WERI-Rb-1 (cell line): ENCODE data around the gene F13B.

Experiments
- DNase-seq: peaks from one replicate; pipeline ENCODE4 v3.0.0-alpha.2; 2020
- H3K27ac ChIP-seq: fragments of 250-450 bp; sonication (Bioruptor Pico); 2 replicates; pipeline ENCODE4 v1.5.1; 2020; ENCODE audit warnings: mild to moderate bottlenecking, moderate library complexity
- H3K27me3 ChIP-seq: fragments of 250-450 bp; sonication (Bioruptor Pico); 2 replicates; pipeline ENCODE4 v1.5.1; 2021; ENCODE audit warnings: mild to moderate bottlenecking, low read depth, moderate library complexity; ENCODE audit not compliant: insufficient read depth, severe bottlenecking
- H3K36me3 ChIP-seq: fragments of 250-450 bp; sonication (Bioruptor Pico); 2 replicates; pipeline ENCODE4 v1.5.1; 2020; ENCODE audit warnings: mild to moderate bottlenecking, moderate library complexity
- H3K4me3 ChIP-seq: 2 replicates; pipeline ENCODE4 v1.5.1; 2011; ENCODE audit warnings: low read depth, mild to moderate bottlenecking, control low read depth, low read length
- H3K9me3 ChIP-seq: fragments of 250-450 bp; sonication (Bioruptor Pico); 2 replicates; pipeline ENCODE4 v1.5.1; 2021; ENCODE audit warnings: mild to moderate bottlenecking, moderate library complexity; ENCODE audit not compliant: severe bottlenecking
- TF ChIP-seq, protein P1 (sequence below): IDR thresholded peaks from 2 replicates; pipeline ENCODE4 v1.5.1; 2011; ENCODE audit warnings: low read depth, mild to moderate bottlenecking, control low read depth, inconsistent platforms, low read length

F13B gene

GRCh38 chr1:197083474-197083873, 16.4 kb upstream of the F13B start:
- TF ChIP-seq, protein P1, sequence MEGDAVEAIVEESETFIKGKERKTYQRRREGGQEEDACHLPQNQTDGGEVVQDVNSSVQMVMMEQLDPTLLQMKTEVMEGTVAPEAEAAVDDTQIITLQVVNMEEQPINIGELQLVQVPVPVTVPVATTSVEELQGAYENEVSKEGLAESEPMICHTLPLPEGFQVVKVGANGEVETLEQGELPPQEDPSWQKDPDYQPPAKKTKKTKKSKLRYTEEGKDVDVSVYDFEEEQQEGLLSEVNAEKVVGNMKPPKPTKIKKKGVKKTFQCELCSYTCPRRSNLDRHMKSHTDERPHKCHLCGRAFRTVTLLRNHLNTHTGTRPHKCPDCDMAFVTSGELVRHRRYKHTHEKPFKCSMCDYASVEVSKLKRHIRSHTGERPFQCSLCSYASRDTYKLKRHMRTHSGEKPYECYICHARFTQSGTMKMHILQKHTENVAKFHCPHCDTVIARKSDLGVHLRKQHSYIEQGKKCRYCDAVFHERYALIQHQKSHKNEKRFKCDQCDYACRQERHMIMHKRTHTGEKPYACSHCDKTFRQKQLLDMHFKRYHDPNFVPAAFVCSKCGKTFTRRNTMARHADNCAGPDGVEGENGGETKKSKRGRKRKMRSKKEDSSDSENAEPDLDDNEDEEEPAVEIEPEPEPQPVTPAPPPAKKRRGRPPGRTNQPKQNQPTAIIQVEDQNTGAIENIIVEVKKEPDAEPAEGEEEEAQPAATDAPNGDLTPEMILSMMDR: no peak

GRCh38 chr1:197081117-197081753, 14.2 kb upstream of the F13B start:
- H3K9me3 ChIP-seq: peaks cover 19% of the 10 kb centered on the region
- H3K27me3 ChIP-seq: no peaks in the 10 kb centered on the region
- H3K36me3 ChIP-seq: peaks cover 52% of the 10 kb centered on the region
- TF ChIP-seq, protein P1: no peak
- no peak overlapping the region for H3K4me3 ChIP-seq
- DNase-seq: no peak
- H3K27ac ChIP-seq: no peak overlapping the region

More at GRCh38 chr1:197083474-197083873, 16.4 kb upstream of the F13B start:
- peaks cover 74% of the 10 kb centered on the region for H3K36me3 ChIP-seq
- H3K9me3 ChIP-seq: peaks cover 19% of the 10 kb centered on the region
- no peak overlapping the region for H3K27ac ChIP-seq
- no peaks in the 10 kb centered on the region for H3K27me3 ChIP-seq
- DNase-seq: no peak
- no peak overlapping the region for H3K4me3 ChIP-seq

DNA sequence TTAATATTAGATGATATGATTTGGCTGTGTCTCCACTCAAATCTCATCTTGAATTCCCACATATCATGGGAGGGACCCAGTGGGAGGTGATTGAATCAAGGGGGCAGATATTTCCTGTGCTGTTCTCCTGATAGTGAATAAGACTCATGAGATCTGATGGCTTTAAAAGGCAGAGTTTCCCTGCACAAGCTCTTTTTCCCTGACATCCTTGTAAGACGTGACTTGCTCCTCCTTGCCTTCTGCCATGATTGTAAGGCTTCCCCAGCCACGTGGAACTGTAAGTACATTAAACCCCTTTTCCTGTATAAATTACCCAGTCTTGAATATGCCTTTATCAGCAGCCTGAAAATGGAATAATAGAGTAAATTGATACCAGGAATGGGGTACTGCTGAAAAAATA, 13.3 kb upstream of the F13B start:
- Histone ChIP-seq H3K4me3 (no peak overlapping the region), H3K36me3 (peaks cover 43% of the 10 kb centered on the region), H3K27me3 (no peaks in the 10 kb centered on the region), H3K27ac (no peak overlapping the region), H3K9me3 (peaks cover 19% of the 10 kb centered on the region)
- TF ChIP-seq, protein P1: no peak
- no peak for DNase-seq

DNA sequence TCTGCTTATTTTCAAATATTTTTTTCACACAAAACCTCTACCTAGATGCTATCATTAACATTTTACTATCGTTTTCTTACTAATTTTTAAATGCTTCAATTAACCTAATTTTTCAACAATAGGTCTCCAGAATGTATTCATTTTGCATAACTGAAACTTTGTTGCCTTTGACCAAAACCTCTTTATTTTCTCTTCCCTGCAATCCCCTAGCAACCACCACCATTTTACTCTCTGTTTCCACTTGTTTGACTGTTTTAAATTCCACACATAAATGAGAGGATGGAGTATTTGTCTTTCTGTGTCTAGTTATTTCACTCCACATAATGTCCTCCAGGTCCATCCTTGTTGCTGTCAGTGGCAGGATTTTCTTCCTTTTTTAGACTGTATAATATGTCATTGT, 9.5 kb upstream of the F13B start:
- Histone ChIP-seq H3K27me3 (no peaks in the 10 kb centered on the region), H3K27ac (no peak overlapping the region), H3K9me3 (peaks cover 11% of the 10 kb centered on the region), H3K36me3 (peaks cover 6% of the 10 kb centered on the region), H3K4me3 (no peak overlapping the region)
- TF ChIP-seq, protein P1: no peak
- no peak for DNase-seq

DNA sequence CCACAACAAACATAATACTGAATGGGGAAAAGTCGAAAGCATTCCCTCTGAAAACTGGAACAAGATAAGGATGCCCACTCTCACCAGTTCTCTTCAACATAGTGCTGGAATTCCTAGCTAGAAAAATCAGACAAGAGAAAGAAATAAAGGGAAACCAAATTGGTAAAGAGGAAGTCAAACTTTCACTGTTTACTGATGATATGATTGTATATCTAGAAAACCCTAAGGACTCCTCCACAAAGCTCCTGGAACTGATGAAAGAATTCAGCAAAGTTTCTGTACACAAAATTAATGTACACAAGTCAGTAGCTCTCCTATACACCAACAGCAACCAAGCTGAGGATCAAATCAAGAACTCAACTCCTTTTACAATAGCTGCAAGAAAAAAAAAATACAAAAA, 6.9 kb upstream of the F13B start:
- Histone ChIP-seq H3K4me3 (no peak overlapping the region), H3K27me3 (no peaks in the 10 kb centered on the region), H3K36me3 (no peaks in the 10 kb centered on the region), H3K9me3 (no peaks in the 10 kb centered on the region), H3K27ac (no peak overlapping the region)
- no peak for DNase-seq
- TF ChIP-seq, protein P1: no peak

DNA sequence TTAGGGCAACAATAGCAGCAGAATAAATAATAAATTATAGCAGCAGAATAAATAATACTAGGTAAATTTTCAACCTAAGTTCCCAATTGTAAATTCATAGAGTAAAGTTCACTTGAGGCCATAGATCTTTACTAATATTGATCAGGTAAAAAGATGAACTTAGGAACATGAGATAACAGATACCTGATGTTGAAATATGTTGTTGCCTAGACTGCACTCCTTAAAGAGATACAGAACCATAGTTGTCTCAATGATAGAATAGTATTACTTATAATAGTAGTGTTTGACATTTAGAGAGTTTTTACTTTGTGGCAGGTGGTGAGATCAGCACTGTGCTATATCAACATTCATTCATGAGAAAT, 378 bp upstream of the F13B start:
- no peak for DNase-seq
- Histone ChIP-seq H3K36me3 (no peaks in the 10 kb centered on the region), H3K4me3 (no peak overlapping the region), H3K9me3 (no peaks in the 10 kb centered on the region), H3K27me3 (no peaks in the 10 kb centered on the region), H3K27ac (no peak overlapping the region)
- TF ChIP-seq, protein P1: no peak
